K562 (cell line): ENCODE data around the gene MPIG6B. TPM values are rescaled to one million over a fixed set of nuclear protein-coding genes. Genes with fewer than 3 reads are reported as not detected.

ENCODE experiments used
- ARHGAP35 ChIP-seq: fragments of 450-650 bp; IDR thresholded peaks from 2 replicates; pipeline ENCODE4 v1.6.1; 2018; ENCODE audit not compliant: partially characterized antibody
- CHCHD3 ChIP-seq: fragments of 250-450 bp; sonication (Bioruptor Pico); IDR thresholded peaks from 2 replicates; pipeline ENCODE4 v2.1.2; 2022; ENCODE audit warnings: mild to moderate bottlenecking
- TAF7 ChIP-seq: fragments of 450-650 bp; IDR thresholded peaks from 2 replicates; pipeline ENCODE4 v1.6.1; 2016; ENCODE audit warnings: missing genetic modification characterization, missing compliant biosample characterization
- TRIM24 ChIP-seq, 2 experiments: fragments of 450-650 bp; IDR thresholded peaks; 2 replicates each; pipeline ENCODE4 v1.6.1; 2016
- ZBTB17 ChIP-seq: fragments of 450-650 bp; formaldehyde crosslinking; IDR thresholded peaks from 2 replicates; pipeline ENCODE4 v1.4.0; 2020; ENCODE audit warnings: mild to moderate bottlenecking
- ZBTB9 ChIP-seq: fragments of 450-650 bp; formaldehyde crosslinking; IDR thresholded peaks from 2 replicates; pipeline ENCODE4 v1.4.0; 2020; ENCODE audit warnings: mild to moderate bottlenecking, moderate library complexity
- ZNF146 ChIP-seq: IDR thresholded peaks from one replicate; pipeline ENCODE4 v1.6.1; 2018; ENCODE audit warnings: missing compliant biosample characterization; ENCODE audit not compliant: unreplicated experiment
- ZNF449 ChIP-seq: fragments of 250-450 bp; sonication (Bioruptor Pico); IDR thresholded peaks from 2 replicates; pipeline ENCODE4 v1.8.0; 2022; ENCODE audit warnings: moderate library complexity, mild to moderate bottlenecking, inconsistent platforms
- ZNF699 ChIP-seq: fragments of 250-450 bp; sonication (Bioruptor Pico); IDR thresholded peaks from 2 replicates; pipeline ENCODE4 v1.8.0; 2021; ENCODE audit warnings: mild to moderate bottlenecking, moderate library complexity; ENCODE audit not compliant: insufficient replicate concordance
- polyA plus RNA-seq, 8 experiments: library from polyadenylated mRNA; depleted of rRNA in 4 of 8; stranded (reverse) in 5 of 8; unstranded in 3 of 8; fragments of >200 nt; fragmentation: Nextera tagmentation in 2 of 8; fragmentation: Illumina TruSeq in 1 of 8; extraction: Ambion mirVana in 2 of 8; extraction: Trizol in 1 of 8; gene quantifications; 2 replicates each; pipeline versions ENCODE4 v1.2.1 to v1.2.3, GENCODE V29; 2011 to 2014; ENCODE audit warnings: inconsistent platforms in 1 of 8, missing spikeins in 1 of 8
- total RNA-seq, 7 experiments: library from RNA; depleted of rRNA in 6 of 7; stranded (reverse); fragments of >200 nt in 6 of 7; fragmentation: Illumina TruSeq in 2 of 7; extraction: Trizol in 2 of 7; gene quantifications; 2 replicates each; pipeline versions ENCODE4 v1.2.1 to v1.2.3, GENCODE V29; 2011 to 2021; ENCODE audit warnings: low replicate concordance in 1 of 7
- TF ChIP-seq, protein P1 (sequence below), 2 experiments: fragments of 450-650 bp; formaldehyde crosslinking in 1 of 2; IDR thresholded peaks; 2 replicates each; pipeline versions ENCODE4 v1.4.0 to v1.6.1; 2014 to 2020; ENCODE audit warnings: mild to moderate bottlenecking in 2 of 2, borderline replicate concordance in 1 of 2, low read depth in 1 of 2
- TF ChIP-seq, protein P2 (sequence below): fragments of 450-650 bp; formaldehyde crosslinking; IDR thresholded peaks from 2 replicates; pipeline ENCODE4 v1.4.0; 2020; ENCODE audit warnings: mild to moderate bottlenecking
- TF ChIP-seq, protein P3 (sequence below): sonication (generic); formaldehyde crosslinking; IDR thresholded peaks from 2 replicates; pipeline ENCODE4 v1.8.0; 2022; ENCODE audit warnings: missing genetic modification reagents, mild to moderate bottlenecking, moderate library complexity, borderline replicate concordance

Gene MPIG6B
- total and polyA plus RNA-seq, 9 of the 15 experiments (the other 6 are each of a cell fraction or from before 2014, with no cell fraction given), result 0.11 to 1.2 (median 0.28) TPM; not detected in 1

DNA sequence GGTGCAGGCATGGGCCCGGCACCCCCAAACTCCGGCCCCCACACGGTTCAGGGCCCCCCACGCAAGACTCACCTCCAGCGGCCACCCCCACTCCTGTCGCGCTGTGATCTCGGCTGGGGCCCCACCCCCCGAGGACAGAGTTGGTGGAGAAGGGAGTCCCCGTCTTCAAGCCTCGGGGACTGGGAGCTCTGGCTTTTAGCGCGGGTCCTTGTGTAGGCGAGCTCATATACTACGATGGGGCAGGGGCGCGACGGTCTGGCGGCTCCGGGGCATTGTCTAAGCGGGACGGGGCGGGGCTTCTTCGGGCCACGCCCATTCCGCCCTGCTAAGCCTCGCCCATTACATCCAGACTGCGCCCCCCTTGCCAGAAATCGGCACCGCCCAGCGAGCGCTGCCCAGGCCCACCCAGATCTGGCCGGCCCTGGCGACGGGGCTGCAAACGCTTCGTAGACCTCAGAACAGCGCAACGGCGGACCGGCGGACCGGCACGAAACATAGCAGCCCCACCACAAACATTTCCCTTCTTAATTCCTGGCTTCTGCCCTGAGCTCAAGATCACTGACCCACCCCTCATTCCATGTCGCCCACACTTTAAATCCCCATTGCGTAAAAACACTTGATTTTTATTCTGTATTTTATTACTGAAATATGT, 6.9 kb downstream of the MPIG6B start (continued):
- TF ChIP-seq, protein P1, sequence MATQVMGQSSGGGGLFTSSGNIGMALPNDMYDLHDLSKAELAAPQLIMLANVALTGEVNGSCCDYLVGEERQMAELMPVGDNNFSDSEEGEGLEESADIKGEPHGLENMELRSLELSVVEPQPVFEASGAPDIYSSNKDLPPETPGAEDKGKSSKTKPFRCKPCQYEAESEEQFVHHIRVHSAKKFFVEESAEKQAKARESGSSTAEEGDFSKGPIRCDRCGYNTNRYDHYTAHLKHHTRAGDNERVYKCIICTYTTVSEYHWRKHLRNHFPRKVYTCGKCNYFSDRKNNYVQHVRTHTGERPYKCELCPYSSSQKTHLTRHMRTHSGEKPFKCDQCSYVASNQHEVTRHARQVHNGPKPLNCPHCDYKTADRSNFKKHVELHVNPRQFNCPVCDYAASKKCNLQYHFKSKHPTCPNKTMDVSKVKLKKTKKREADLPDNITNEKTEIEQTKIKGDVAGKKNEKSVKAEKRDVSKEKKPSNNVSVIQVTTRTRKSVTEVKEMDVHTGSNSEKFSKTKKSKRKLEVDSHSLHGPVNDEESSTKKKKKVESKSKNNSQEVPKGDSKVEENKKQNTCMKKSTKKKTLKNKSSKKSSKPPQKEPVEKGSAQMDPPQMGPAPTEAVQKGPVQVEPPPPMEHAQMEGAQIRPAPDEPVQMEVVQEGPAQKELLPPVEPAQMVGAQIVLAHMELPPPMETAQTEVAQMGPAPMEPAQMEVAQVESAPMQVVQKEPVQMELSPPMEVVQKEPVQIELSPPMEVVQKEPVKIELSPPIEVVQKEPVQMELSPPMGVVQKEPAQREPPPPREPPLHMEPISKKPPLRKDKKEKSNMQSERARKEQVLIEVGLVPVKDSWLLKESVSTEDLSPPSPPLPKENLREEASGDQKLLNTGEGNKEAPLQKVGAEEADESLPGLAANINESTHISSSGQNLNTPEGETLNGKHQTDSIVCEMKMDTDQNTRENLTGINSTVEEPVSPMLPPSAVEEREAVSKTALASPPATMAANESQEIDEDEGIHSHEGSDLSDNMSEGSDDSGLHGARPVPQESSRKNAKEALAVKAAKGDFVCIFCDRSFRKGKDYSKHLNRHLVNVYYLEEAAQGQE (IDR thresholded peaks at IDR 0.05; ENCODE audit: borderline replicate concordance), result no peak
- TF ChIP-seq, protein P1 (CRISPR knock-in tag; IDR thresholded peaks at IDR 0.05; ENCODE audit: low read depth), result peak; percentile 95
- TF ChIP-seq TRIM24 (IDR thresholded peaks at IDR 0.05) (peak in 1 of 2 experiments; percentile 49), TAF7 (tag) (peak; percentile 39; the same call in 1 of the 2 replicates), ZNF146 (CRISPR knock-in tag) (no peak), ZBTB17 (CRISPR knock-in tag) (peak; percentile 95), ZBTB9 (CRISPR knock-in tag) (peak; percentile 99), CHCHD3 (CRISPR knock-in tag) (peak; percentile 91), ARHGAP35 (peak; percentile 82), ZNF449 (CRISPR knock-in tag) (no peak; the same call in 1 of the 2 replicates), ZNF699 (CRISPR knock-in tag) (no peak)
- TF ChIP-seq, protein P2, sequence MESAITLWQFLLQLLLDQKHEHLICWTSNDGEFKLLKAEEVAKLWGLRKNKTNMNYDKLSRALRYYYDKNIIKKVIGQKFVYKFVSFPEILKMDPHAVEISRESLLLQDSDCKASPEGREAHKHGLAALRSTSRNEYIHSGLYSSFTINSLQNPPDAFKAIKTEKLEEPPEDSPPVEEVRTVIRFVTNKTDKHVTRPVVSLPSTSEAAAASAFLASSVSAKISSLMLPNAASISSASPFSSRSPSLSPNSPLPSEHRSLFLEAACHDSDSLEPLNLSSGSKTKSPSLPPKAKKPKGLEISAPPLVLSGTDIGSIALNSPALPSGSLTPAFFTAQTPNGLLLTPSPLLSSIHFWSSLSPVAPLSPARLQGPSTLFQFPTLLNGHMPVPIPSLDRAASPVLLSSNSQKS (CRISPR knock-in tag), result peak; percentile 96
- TF ChIP-seq, protein P3, sequence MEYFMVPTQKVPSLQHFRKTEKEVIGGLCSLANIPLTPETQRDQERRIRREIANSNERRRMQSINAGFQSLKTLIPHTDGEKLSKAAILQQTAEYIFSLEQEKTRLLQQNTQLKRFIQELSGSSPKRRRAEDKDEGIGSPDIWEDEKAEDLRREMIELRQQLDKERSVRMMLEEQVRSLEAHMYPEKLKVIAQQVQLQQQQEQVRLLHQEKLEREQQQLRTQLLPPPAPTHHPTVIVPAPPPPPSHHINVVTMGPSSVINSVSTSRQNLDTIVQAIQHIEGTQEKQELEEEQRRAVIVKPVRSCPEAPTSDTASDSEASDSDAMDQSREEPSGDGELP (CRISPR knock-in tag), result no peak
